DND-41 (cell line): ENCODE measurements around the gene ZMYND11.
A peak's percentile ranks its signal among the peaks of the same experiment; 100 is the strongest.

Experiments used
- EZH2 ChIP-seq: IDR thresholded peaks from 3 replicates; pipeline ENCODE4 v1.6.1; 2012; ENCODE audit warnings: borderline replicate concordance, low read depth, mild to moderate bottlenecking, moderate library complexity, low read length, inconsistent platforms; ENCODE audit not compliant: severe bottlenecking
- TF ChIP-seq, protein P1 (sequence below): IDR thresholded peaks from 2 replicates; pipeline ENCODE4 v1.5.1; 2012; ENCODE audit warnings: borderline replicate concordance, low read length, moderate library complexity, mild to moderate bottlenecking; ENCODE audit not compliant: poor library complexity, severe bottlenecking; ENCODE audit errors: extremely low read depth

DNA sequence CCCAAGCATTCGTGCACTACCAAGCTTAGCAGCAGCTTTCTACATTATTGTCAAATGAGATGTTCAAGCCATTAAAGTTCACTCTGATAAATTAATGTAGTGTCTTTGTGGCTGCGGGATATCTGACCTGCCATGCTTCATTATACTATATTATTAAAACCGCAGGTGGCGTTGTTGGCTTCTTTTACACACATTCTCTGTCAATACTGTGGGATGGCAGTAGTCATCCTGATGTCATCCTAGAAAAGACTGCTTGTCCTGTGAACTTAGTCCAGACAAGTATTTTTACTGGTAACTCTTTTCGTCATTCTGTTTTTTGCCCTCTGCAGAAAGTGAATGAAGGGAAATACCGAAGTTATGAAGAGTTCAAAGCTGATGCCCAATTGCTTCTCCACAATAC is 103.9 kb downstream of the ZMYND11 start:
- TF ChIP-seq, protein P1, sequence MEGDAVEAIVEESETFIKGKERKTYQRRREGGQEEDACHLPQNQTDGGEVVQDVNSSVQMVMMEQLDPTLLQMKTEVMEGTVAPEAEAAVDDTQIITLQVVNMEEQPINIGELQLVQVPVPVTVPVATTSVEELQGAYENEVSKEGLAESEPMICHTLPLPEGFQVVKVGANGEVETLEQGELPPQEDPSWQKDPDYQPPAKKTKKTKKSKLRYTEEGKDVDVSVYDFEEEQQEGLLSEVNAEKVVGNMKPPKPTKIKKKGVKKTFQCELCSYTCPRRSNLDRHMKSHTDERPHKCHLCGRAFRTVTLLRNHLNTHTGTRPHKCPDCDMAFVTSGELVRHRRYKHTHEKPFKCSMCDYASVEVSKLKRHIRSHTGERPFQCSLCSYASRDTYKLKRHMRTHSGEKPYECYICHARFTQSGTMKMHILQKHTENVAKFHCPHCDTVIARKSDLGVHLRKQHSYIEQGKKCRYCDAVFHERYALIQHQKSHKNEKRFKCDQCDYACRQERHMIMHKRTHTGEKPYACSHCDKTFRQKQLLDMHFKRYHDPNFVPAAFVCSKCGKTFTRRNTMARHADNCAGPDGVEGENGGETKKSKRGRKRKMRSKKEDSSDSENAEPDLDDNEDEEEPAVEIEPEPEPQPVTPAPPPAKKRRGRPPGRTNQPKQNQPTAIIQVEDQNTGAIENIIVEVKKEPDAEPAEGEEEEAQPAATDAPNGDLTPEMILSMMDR, result peak; percentile 18
- no peak for TF ChIP-seq EZH2
